Measurements from ENCODE around the gene FARP2. TPM values are rescaled to one million over a fixed set of nuclear protein-coding genes. Genes with fewer than 3 reads are reported as not detected.
"Not testable (repeated sequence)": the region's sequence is repeated elsewhere in the genome, so short reads cannot be mapped to it uniquely, and the experiment has no call there.

Gene FARP2
- total RNA-seq, 1 donor from 2014 or later = 23.5 TPM

DNA sequence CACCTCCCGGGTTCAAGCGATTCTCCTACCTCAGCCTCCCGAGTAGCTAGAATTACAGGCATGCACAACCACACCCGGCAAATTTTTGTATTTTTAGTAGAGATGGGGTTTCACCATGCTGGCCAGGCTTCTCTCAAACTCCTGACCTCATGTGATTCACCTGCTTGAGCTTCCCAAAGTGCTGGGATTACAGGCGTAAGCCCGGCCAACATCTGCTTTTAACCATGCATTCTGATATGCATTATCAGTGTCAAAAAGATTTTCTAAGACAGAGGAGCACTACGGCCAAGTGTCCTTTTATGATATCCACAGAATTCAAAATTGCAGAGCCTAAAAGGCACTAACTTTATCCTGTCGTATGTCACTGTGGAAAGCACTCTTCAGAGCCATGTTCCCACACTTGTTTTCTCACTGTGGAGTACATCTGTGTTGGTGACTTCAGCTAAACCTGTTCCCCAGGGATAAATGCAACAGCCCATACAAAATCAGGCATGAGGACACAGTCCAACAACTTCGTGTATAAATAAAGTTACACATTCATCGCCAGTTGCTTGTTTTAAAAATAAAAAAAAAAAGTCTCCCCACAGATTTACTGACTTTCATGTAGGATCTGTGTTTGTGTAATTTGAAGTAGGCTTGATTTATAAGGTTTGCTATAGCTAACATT is 95.9 kb downstream of the FARP2 start:
- intact Hi-C loops (cut with micrococcal nuclease) = no loop called here

DNA sequence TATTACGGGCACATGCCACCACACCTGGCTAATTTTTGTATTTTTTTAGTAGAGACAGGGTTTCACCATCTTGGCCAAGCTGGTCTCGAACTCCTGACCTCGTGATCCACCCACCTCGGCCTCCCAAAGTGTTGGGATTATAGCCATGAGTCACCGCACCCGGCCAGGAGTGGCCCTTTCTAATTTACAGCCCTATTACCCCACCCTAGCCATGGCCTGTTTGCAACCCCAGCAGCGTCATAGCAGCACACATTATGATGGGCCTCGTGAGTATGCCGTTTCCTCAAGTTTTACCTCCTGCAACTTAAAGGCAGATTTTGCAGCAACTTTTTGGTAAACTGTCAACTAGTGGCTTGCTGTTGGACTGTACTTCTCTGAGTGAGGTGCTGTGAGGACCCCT is 97.8 kb downstream of the FARP2 start:
- intact Hi-C loops (cut with micrococcal nuclease) = not testable (repeated sequence)

DNA sequence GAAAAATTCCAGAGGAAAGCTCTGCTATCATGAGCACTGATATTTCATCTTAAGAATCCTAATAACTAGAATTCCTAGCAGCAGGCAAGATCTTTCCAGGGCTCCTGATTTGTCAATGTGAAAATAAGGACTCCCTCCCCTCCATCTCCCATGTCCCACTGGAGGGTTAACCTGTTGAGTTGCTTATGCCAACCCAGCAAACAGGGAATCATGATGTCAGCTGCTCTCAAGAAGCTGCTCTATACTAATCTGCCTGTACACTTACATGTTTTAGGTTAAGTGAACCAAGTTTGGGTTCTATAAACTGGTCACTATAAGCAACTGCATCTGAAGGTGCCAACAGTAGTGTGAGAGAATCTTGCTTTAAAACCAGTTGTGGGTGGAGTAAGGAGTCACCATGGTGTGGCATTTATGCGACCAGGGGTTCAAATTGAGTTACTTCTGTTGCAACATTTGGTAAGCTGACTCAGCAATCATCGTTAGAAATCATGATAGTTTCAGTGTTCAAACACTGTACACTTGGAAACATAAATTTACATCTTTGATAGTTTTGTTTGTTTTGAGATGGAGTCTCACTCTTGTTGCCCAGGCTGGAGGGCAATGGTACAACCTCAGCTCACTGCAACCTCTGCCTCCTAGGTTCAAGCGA is 98.9 kb downstream of the FARP2 start:
- intact Hi-C loops (cut with micrococcal nuclease) = no loop called here

DNA sequence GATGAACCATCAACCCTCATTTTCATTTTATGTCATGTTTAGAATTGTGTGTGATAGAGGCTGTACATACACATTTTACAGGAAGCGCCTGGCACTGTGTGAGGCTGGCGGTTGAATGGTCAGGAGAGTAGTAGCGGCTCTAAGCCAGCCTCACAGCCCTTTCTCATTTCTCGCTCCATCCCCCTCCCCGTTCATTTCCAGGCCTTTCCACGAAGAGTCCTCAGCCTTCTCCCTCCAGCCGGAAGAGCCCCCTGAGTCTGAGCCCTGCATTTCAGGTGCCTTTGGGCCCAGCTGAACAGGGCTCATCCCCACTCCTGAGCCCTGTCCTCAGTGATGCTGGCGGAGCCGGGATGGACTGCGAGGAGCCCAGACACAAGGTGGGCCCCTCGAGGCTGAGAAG is 100.5 kb downstream of the FARP2 start:
- intact Hi-C loops (cut with micrococcal nuclease) = no loop called here

DNA sequence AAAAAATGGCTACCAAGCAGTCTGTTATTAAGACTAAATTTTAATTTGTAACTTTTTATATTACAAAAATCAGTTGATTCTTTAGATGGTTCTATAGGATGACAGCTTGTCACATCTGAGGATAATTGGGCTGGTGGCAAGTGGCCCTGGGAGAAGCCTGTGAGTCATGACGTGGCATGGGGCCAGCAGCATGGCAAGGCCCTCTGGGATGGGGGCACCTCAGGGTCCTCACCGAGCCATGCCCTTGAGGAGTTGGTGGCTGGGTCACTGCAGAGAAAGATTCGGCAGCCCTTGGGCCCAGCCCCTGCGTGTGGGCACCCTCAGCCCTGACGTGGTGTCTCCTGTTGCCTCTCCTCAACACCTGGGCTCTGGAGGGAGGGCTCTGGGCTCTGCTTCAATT is 102.6 kb downstream of the FARP2 start:
- intact Hi-C loops (cut with micrococcal nuclease) = no loop called here

DNA sequence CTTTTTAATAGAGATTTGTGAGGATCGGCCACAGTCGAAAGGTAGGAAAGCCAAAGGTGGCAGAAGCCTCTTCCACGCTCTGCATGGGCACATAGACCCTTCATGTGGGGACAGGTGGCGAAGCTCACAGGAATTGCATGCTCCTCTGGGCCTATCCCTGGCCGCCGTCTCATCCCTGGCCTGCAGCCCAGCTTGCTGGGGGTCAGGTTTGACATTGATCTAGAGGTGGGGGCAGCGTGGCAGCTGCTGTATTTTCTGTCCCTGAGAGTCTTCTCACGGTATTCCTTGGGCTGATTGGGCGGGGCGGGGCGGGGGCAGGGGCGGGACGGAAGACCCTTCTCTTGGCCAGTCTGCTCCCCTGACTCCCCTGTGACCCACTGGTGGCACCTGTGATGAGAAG is 103.4 kb downstream of the FARP2 start:
- intact Hi-C loops (cut with micrococcal nuclease) = no loop called here

DNA sequence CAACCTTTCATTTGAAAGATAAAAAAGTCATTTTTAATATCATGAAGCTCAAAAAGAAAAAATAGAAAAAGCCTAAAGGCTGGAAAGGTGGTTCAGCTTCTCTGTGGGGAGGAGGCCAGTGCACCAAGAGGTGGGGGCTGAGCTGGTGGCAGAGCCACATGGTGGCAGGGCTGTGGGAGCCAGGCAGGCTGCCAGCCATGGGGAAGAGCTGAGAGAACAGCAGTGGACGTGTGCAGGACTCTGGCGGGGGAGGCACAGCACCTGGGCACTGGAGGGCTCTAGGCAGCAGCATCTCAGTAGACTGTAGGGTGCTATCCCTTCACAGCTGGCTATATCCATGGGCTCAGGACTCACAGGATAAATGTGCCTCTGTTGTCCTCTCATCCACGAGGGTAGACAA is 104.5 kb downstream of the FARP2 start:
- intact Hi-C loops (cut with micrococcal nuclease) = no loop called here

DNA sequence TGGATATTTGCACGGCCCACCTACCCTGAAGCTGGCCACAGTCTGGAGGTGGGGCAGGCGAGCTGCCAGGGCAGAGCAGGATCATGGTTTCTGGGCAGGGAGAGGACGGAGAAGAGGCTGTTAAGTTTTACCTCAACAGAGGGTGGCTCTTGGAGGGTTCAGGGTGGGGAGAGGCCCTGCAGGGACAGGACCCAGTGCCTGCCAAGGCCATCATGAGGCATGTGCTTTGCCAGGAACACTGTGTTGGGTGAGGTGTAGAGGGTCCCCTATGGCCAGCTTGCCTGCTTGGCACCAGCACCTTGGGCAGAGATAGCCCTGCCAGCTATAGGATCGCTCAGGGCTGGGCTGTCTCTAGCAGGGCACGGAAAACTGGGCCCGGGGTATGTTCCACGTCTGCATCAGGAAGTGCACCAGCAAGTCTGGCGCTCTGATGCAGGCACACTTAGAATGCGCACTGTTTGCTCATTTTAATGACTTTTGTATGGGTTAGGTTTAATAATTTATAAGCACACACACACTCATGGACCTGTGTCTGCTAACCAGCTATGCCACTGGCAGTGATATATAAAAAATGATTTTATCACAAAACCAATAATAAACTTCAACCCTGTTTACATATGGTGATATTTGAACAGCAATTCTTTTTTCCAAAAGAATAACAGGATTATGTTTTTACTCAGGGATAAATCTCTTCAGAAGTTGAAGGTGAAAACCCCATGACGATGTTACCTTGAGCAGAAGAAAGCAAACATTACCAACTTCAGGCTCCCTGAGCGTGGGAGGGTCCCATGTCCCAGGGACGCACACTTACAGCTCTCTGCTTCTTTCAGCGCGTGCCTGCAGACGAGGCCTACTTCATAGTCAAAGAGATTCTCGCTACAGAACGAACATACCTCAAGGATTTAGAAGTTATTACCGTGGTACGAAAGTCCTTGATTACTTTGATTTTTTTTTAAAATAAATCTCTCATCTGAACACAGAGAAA is 105.9 kb downstream of the FARP2 start:
- intact Hi-C loops (cut with micrococcal nuclease) = no loop called here

DNA sequence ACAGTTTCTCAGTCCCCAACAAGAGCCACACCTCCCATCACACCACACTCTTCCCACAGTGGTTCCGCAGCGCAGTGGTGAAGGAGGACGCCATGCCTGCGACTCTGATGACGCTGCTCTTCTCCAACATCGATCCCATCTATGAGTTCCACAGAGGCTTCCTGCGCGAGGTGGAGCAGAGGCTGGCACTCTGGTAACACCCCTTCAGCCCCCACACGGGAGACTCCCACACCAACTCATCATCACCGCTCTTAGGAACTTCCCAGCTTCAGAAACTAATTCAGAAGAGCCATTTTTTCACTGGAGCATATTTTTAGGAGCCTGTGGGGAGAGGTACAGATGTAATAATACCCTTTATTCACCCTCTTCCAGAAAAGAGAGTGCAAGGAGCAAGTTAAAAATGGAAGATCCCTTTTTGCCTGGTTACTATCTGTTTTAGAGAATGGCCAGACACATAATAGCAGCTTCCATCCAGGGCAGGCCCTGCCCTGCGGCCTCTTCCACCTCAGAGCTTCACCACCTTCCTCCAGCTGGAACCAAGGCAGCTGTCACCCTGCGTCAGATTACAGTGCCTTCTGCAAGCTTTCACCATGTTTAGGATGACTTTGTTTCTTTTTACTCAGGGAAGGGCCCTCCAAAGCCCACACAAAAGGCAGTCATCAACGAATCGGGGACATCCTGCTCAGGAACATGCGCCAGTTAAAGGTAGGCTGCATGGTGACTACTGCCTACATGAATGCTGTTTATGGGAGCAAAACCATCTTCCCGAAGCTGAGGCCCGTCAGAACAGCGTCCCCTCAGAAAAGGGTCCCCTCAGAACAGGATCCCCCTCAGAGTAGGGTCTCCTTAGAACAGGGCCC is 107.4 kb downstream of the FARP2 start:
- intact Hi-C loops (cut with micrococcal nuclease) = no loop called here

DNA sequence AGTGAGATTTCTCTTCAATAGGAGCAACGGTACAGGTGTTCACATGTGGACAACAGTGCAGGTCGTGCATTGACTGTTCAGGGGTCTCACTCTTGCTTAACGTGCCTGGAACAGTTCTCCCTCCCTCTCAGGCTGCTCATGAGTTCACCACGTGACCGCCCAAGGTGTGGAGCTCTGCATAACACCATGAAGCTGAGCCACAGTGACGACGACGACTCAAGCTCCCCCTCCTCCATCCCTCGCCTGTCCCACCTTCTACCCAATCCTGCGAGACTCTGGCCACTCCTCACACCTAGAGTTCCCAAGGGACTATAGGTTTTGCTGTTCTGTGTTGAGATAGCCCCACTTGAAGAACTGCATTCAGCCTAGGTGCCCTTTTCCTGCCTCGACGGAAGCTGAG is 109.5 kb downstream of the FARP2 start:
- intact Hi-C loops (cut with micrococcal nuclease) = no loop called here

DNA sequence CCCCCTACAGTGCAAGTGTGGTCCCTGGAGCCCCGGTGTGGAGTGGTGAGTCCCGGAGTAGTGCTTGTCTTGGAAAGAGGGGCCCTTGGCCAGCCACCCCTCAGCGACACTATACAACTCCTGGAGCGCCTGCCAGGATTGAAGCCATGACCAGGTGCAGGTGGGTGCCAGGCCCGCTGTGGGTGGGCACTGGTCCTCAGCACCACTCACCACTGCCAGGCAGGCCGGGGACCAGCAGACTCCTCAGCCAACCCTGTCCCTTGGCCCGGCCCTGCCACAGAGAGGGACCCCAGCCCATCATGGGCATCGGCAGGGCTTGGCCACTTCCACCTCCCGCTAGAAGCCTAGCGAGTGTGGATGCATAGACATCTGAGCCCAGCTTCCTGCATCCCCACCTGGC is 110.1 kb downstream of the FARP2 start:
- intact Hi-C loops (cut with micrococcal nuclease) = no loop called here

DNA sequence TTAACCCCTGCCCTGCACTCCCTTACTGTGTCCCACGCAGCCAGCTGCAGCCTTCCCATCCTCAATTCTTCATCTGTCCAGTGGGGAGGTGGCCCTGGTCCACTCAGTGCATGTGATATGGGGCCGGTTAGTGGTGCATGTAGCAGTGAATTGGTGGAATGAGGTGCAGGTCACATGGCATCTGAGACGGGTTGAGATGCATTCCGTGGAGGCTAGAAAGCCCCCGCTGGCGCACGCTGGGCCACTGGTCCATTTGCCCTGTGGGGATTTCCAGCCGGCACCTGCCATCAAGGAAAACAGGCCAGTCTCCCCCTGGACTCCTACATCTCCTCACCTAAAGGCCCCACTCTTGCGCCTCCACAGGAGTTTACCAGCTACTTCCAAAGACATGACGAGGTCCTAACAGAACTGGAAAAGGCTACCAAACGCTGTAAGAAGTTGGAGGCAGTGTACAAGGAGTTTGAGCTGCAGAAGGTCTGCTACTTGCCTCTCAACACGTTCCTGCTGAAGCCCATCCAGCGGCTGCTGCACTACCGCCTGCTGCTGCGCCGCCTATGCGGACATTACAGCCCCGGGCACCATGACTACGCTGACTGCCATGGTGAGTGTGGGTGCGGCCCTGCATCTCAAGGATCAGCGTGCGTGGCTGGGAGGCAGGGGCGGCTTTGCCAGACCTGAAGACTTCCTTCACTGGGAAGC is 111.8 kb downstream of the FARP2 start:
- intact Hi-C loops (cut with micrococcal nuclease) = no loop called here

DNA sequence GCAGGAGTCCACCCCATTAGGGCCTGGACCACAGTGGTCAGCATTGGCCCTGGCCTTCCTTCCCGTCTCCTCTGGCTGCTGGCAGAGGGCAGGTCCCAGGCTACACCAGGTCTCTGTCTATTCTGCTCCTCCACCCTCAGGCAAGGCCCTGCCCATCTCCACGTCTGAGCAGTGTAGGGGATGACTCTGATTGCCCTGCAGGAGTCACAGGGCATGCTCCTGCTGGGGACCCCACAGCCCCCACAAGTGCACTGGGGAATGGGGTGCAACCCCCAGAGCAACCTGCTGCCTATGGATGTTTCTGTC is 112.3 kb downstream of the FARP2 start:
- intact Hi-C loops (cut with micrococcal nuclease) = no loop called here

DNA sequence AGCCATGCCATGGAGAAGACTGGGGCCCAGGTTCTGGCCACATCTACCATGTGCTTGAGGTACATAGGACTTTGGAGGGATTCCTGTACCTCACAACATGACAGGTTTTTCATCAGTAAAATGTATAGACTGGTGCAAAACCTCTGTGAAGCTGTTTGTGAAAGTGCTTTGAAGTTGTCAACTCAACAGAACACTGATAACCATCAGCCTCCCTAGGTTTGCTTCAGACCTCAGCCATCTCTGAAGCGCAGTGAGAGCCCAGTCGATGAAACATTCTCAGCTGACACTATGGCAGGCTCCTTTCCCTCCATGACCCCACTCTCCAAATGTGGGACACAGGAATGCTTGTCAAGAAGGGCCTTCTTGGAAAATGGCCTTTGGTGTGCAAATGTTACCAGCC is 113.7 kb downstream of the FARP2 start:
- intact Hi-C loops (cut with micrococcal nuclease) = no loop called here

DNA sequence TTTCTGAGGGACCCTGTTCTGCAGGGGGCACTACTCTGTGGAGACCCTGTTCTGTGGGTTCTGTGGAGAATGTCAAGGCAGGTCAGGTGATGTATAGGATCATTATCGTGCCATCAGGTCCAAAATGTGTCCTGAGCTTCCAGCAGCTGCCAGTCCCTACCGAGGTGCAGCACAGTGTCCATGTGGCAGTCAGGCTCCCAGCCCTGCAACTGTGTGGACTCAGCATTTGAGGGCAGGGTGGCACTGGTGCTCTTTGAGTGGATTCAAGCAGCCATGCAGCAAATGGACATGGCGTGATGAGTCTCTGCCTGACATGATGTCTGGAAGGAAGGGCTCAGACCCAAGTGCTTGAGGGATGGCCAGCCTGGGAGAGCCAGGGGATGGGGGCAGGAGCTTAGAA is 117.3 kb downstream of the FARP2 start:
- intact Hi-C loops (cut with micrococcal nuclease) = no loop called here

DNA sequence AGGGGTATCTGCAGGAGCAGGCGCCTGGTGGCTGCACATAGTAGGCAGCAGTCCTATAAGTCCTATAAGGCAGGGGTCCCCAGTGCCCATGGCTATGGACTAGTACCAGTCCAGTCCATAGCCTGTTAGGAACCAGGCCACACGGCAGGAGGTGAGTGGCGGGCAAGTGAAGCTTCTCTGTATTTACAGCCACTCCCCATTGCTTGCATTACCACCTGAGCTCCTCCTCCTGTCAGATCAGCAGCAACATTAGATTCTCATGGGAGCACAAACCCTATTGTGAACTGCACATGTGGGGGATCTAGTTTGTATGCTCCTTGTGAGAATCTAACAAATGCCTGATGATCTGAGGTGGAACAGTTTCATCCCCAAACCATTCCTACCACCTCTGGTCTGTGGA is 119.2 kb downstream of the FARP2 start:
- intact Hi-C loops (cut with micrococcal nuclease) = no loop called here

DNA sequence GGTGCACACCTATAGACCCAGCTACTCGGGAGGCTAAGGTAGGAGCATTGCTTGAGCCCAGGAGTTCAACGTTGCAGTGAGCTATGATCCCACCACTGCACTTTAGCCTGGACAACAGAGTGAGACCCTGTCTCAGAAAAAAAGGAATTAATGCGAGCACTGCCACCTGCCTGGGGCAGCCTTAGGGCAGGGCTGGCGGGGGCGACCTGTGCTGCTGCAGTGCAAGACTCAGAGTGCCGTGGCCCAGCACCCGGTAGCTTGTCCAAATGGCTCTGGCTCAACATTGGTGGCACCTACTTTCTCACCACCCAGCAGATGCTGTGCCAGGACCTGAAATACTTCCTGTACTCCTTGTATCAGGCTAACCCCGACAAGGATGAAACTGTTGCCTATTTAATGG is 122.1 kb downstream of the FARP2 start:
- intact Hi-C loops (cut with micrococcal nuclease) = no loop called here

DNA sequence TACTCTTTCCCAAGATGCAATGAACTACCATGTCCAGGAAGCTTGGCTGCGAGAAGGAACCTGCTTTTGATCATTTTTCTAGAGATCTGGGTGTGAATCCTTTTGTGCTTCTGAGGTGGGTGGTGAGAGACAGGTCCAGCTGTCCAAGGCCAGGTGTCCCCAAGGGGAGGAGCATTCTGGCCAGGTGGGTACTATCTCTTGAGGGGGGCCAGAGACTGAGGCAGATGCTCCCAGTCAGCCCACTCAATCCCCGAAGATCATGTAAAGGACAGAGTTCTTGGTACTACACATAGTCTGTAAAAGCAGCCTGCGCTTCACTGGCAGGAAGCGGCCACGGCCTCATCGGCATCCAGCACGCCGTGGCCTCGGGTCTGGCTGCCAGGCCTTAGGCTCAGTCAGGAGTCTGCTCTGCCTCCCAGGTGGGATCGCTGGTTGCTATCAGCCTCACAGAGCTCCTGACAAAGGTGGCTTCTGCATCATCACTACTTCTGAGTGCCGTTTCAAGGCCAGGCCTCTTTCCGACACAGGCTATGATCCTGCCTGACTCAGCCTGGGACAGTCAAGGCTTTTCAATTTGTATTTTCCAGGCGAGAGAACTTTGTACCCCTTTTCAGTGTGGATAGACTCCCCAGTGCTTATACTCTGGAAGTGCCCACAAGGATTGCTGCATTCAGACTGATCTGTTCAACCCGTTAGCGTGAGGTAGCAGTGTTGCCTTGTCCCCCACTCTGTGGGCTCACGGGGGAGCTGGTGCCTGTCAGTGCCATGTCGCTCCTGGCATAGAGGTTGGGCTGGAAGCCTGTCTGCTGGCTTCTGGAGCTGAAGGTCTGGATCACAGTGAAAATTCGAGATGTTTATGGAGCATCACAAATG is 123.2 kb downstream of the FARP2 start:
- intact Hi-C loops (cut with micrococcal nuclease) = no loop called here

DNA sequence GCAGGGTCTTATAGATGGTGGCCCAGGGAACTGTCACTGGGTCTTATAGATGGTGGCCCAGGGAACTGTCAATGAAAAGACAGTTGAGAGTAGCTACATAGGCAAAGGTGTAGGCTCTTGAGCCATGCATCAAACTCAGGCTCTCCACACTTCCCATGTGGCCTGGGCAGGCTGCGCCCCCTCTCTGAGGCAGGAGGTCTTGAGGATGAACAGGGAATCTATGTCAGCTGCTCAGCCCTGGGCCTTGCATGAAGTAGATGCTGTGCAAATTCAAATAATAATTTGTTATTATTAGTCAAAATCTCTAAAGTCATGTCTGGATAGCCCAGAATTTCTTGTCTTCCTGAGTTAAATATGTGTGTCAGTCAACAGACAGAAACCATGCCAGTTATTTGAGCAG is 125.6 kb downstream of the FARP2 start:
- intact Hi-C loops (cut with micrococcal nuclease) = no loop called here
